Kidney (tissue), 14 donors: ENCODE results near the gene CIBAR2. TPM values are rescaled to one million over a fixed set of nuclear protein-coding genes. Genes with fewer than 3 reads are reported as not detected.

Experiments
- DNase-seq, 5 donors: peaks; one replicate each; pipeline ENCODE4 v3.0.0-alpha.2; 2013 to 2020
- FAIRE-seq: peaks from 2 replicates; lab custom pipeline; 2012; peaks lifted over from hg19 to GRCh38; lab: Jason Lieb, UNC
- H3K27ac ChIP-seq, 2 donors: one replicate each; pipeline ENCODE4 v1.7.0; 2013; ENCODE audit warnings: low read depth in 2 of 2, low read length in 2 of 2, inconsistent platforms in 1 of 2
- H3K27me3 ChIP-seq: one replicate; pipeline ENCODE4 v1.7.1; 2013; ENCODE audit warnings: low read length, inconsistent platforms; ENCODE audit not compliant: control insufficient read depth, insufficient read depth
- H3K36me3 ChIP-seq, 3 donors: one replicate each; pipeline versions ENCODE4 v1.7.0 to v1.7.1; 2013; ENCODE audit warnings: low read length in 3 of 3, control low read depth in 1 of 3, inconsistent platforms in 1 of 3; ENCODE audit not compliant: insufficient read depth in 3 of 3, control insufficient read depth in 2 of 3
- H3K4me1 ChIP-seq, 3 donors: one replicate each; pipeline versions ENCODE4 v1.7.0 to v1.7.1; 2013; ENCODE audit warnings: low read length in 3 of 3, inconsistent platforms in 1 of 3, low read depth in 1 of 3; ENCODE audit not compliant: control insufficient read depth in 2 of 3, insufficient read depth in 2 of 3
- H3K4me3 ChIP-seq, 3 donors: one replicate each; pipeline versions ENCODE4 v1.7.0 to v1.8.1; 2013; ENCODE audit warnings: low read length in 3 of 3, control low read depth in 1 of 3, inconsistent platforms in 1 of 3
- H3K9ac ChIP-seq, 3 donors: one replicate each; pipeline versions ENCODE4 v1.7.0 to v1.7.1; 2013; ENCODE audit warnings: low read length in 3 of 3, control low read depth in 1 of 3, inconsistent platforms in 1 of 3
- H3K9me3 ChIP-seq, 3 donors: one replicate each; pipeline versions ENCODE4 v1.7.0 to v1.7.1; 2013; ENCODE audit warnings: low read length in 3 of 3, control low read depth in 1 of 3, inconsistent platforms in 1 of 3; ENCODE audit not compliant: control insufficient read depth in 2 of 3, insufficient read depth in 1 of 3
- CTCF ChIP-seq: IDR thresholded peaks from 3 replicates; pipeline ENCODE4 v1.5.1; 2012; ENCODE audit warnings: mild to moderate bottlenecking, moderate library complexity, borderline replicate concordance; ENCODE audit not compliant: insufficient read depth; ENCODE audit errors: extremely low read depth
- intact Hi-C: fragments of 100-400 bp; cut with DNase I; formaldehyde crosslinking; loops from one replicate; pipeline ENCODE4 v1.11.1; 2022
- polyA plus RNA-seq: library from polyadenylated mRNA; stranded (reverse); fragments of 350-450 nt; fragmentation: Illumina TruSeq; extraction: RNeasy Lipid Tissue Mini Kit (QIAGEN cat#74804); gene quantifications from one replicate; pipeline ENCODE4 v1.2.3, GENCODE V29; 2014; ENCODE audit warnings: low read depth, low replicate concordance; ENCODE audit not compliant: insufficient read depth
- total RNA-seq: library from RNA; stranded (reverse); fragmentation: NEBNext Ultra II Directional; extraction: Animal tissue kit (Norgen Biotek cat#: 25700); gene quantifications from one replicate; pipeline ENCODE4 v1.2.1, GENCODE V29; 2021
- donor health status: control.
- donor health status: control.
- donor health status: control.
- donor health status: control.
- donor health status: control.
- donor health status: DM: yes; HTN: yes; CAD: no.
- donor health status: Normal renal cell carcinoma (clear cell type).

CIBAR2 gene
- total and polyA plus RNA-seq, 2 donors from 2014 or later, result 1.6 TPM; not detected in 1

- no peak for FAIRE-seq
- intact Hi-C loops, result no loop called here
- H3K36me3 ChIP-seq, result no peaks in the 10 kb centered on the region
- no peaks in the 10 kb centered on the region for H3K27me3 ChIP-seq
- H3K9ac ChIP-seq, result no peak overlapping the region
- no peak for DNase-seq
- H3K4me1 ChIP-seq, result peaks cover 0 to 22% (median 3%) of the 10 kb centered on the region in 3 donors
- peak overlapping the region in 1 of 2 donors; percentile 53 for H3K27ac ChIP-seq
- no peak overlapping the region for H3K4me3 ChIP-seq
- H3K9me3 ChIP-seq, result no peaks in the 10 kb centered on the region
- no peak for TF ChIP-seq CTCF
These were observed 14.1 kb upstream of the CIBAR2 start for GRCh38 chr16:85126394-85126704.

- no peaks in the 10 kb centered on the region for H3K9me3 ChIP-seq
- H3K9ac ChIP-seq, result no peak overlapping the region
- H3K36me3 ChIP-seq, result no peaks in the 10 kb centered on the region
- peaks cover 0 to 20% (median 1%) of the 10 kb centered on the region in 3 donors for H3K4me1 ChIP-seq
- TF ChIP-seq CTCF, result no peak
- DNase-seq (no peak), FAIRE-seq (no peak)
- no peaks in the 10 kb centered on the region for H3K27me3 ChIP-seq
- intact Hi-C loops, result no loop called here
- no peak overlapping the region for H3K27ac ChIP-seq
- no peak overlapping the region for H3K4me3 ChIP-seq
These were observed 13.5 kb upstream of the CIBAR2 start for GRCh38 chr16:85125570-85126393.

- DNase-seq, result no peak
These were observed 12.5 kb upstream of the CIBAR2 start for GRCh38 chr16:85124636-85125346.

More at GRCh38 chr16:85124636-85125346, 12.5 kb upstream of the CIBAR2 start:
- Histone ChIP-seq H3K27ac (no peak overlapping the region), H3K36me3 (no peaks in the 10 kb centered on the region), H3K27me3 (no peaks in the 10 kb centered on the region), H3K4me3 (no peak overlapping the region), H3K4me1 (peaks cover 0 to 11% (median 0%) of the 10 kb centered on the region in 3 donors), H3K9me3 (no peaks in the 10 kb centered on the region), H3K9ac (no peak overlapping the region)
- TF ChIP-seq CTCF, result no peak
- intact Hi-C loops, result no loop called here
- FAIRE-seq, result no peak
